Activated T-helper 1 cell treated with Interleukin-2 at 50 U/mL for 16 hours (primary cell): ENCODE data around the gene ANKS4B.

ENCODE experiments used
- DNase-seq: peaks from one replicate; pipeline ENCODE4 v3.0.0-alpha.2; 2020; ENCODE audit warnings: low read depth

Gene ANKS4B

DNA sequence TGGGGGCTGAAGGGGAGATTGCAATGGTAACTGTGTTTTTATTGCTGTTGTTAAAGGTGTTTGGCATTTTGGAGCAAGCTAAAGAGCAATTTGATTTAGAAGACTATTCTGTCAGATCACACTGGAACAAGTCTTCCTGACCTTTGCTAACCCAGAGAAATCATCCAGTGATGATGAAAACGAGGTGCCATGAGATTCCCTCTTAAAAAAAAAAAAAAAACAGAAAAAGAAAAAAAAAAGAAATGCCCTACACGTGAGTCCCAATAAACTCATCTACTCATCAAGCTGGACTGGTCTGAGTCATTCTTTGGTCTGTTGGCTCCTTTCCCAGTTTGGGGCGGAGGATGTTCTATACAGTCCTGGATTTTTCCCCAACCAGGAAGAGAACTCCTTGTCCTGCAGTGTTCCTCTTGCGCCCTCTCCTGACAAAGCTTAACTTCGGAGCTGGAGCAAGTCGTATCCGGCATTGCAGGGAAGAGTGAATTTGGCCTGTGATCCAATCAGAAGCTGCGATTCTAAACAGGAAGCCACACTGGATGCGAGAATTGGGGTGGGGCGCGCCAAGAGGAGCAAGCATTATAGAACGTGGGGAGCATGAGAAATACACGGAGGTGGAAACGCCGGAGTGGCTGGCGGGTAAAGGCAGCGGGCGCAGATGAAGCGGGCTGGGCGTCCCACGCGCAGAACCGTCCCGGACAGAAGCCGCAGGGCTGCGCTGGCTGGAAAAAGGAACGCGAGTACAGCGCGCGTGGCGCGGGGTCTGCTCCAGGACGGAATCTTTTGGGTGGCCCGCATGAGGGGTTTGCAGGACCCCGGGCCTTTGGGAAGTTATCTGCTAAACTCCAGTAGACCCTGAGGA is 67.0 kb downstream of the ANKS4B start:
- no peak for DNase-seq

GRCh38 chr16:21301168-21301894 is 67.8 kb downstream of the ANKS4B start:
- no peak for DNase-seq

- DNase-seq = no peak
Measured at GRCh38 chr16:21301895-21302291, 68.4 kb downstream of the ANKS4B start.

DNA sequence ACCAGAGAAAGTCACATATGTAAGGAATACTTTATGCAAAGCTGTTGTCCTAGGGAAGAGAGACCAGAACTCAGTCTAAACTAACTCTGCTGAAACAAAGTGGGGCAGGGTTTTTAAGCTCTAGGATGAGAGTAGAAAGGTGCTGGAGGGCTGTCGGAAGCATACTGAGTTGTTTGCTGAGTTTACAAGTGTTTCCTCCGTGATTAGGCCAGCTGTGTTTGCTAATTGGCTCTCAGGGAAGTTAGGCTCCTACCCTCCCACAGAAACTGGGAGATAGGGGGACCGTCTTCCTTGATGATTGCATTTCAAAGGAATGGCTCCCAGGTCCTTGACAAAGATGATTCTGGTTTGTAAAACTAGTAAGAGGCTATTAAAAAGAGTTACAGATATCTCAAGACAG is 69.0 kb downstream of the ANKS4B start:
- DNase-seq = no peak

GRCh38 chr16:21302898-21303528 is 69.5 kb downstream of the ANKS4B start:
- DNase-seq = no peak
